MM.1S (cell line): ENCODE results near the gene CDKL4.

Experiments
- DNase-seq: peaks from one replicate; pipeline ENCODE4 v3.0.0-alpha.2; 2015
- H2AFZ ChIP-seq: fragments of 300-600 bp; sonication (generic); 2 replicates; pipeline ENCODE4 v1.6.0; 2016; ENCODE audit warnings: antibody characterized with exemption, low read length
- H3F3A ChIP-seq: fragments of 300-600 bp; sonication (generic); 2 replicates; pipeline ENCODE4 v1.6.1; 2016; ENCODE audit warnings: mild to moderate bottlenecking, antibody characterized with exemption, low read length, moderate library complexity, mixed read lengths; ENCODE audit not compliant: insufficient read depth
- H3K27ac ChIP-seq: fragments of 300-600 bp; sonication (generic); 2 replicates; pipeline ENCODE4 v1.5.1; 2016; ENCODE audit warnings: mild to moderate bottlenecking, low read length
- H3K27me3 ChIP-seq: fragments of 300-600 bp; sonication (generic); replicated peaks from 2 replicates; pipeline ENCODE4 v1.6.0; 2016; ENCODE audit warnings: low read length; ENCODE audit not compliant: insufficient read depth
- H3K36me3 ChIP-seq: fragments of 300-600 bp; sonication (generic); replicated peaks from 2 replicates; pipeline ENCODE4 v1.6.1; 2016; ENCODE audit warnings: mild to moderate bottlenecking, low read length, mixed read lengths; ENCODE audit not compliant: insufficient read depth
- H3K4me1 ChIP-seq: fragments of 300-600 bp; sonication (generic); 2 replicates; pipeline ENCODE4 v1.6.1; 2016; ENCODE audit warnings: low read length, mixed read lengths
- H3K4me2 ChIP-seq: fragments of 300-600 bp; sonication (generic); 2 replicates; pipeline ENCODE4 v1.6.0; 2016; ENCODE audit warnings: low read depth, low read length
- H3K4me3 ChIP-seq: fragments of 300-600 bp; sonication (generic); 2 replicates; pipeline ENCODE4 v1.5.1; 2016; ENCODE audit warnings: low read length, mixed read lengths
- H3K79me2 ChIP-seq: fragments of 300-600 bp; sonication (generic); 2 replicates; pipeline ENCODE4 v1.6.1; 2016; ENCODE audit warnings: mixed run types, low read length, mixed read lengths
- H3K9ac ChIP-seq: fragments of 300-600 bp; sonication (generic); 2 replicates; pipeline ENCODE4 v1.6.1; 2016; ENCODE audit warnings: low read length, mixed read lengths
- H3K9me2 ChIP-seq: fragments of 300-600 bp; sonication (generic); replicated peaks from 2 replicates; pipeline ENCODE4 v1.6.1; 2016; ENCODE audit warnings: mild to moderate bottlenecking, low read length, mixed read lengths; ENCODE audit not compliant: insufficient read depth
- H3K9me3 ChIP-seq: fragments of 300-600 bp; sonication (generic); replicated peaks from 2 replicates; pipeline ENCODE4 v1.6.1; 2016; ENCODE audit warnings: mild to moderate bottlenecking, low read length, mixed read lengths; ENCODE audit not compliant: insufficient read depth
- H4K20me1 ChIP-seq: fragments of 300-600 bp; sonication (generic); 2 replicates; pipeline ENCODE4 v1.6.1; 2016; ENCODE audit warnings: mild to moderate bottlenecking, low read length, moderate library complexity, mixed read lengths; ENCODE audit not compliant: insufficient read depth
- EZH2 ChIP-seq: fragments of 300-600 bp; sonication (generic); optimal IDR thresholded peaks from 2 replicates; pipeline ENCODE3; 2017; ENCODE audit warnings: low read depth, mild to moderate bottlenecking, antibody characterized with exemption, low read length, mixed read lengths
- EZH2phosphoT487 ChIP-seq: fragments of 300-600 bp; sonication (generic); IDR thresholded peaks from 2 replicates; pipeline ENCODE4 v1.6.1; 2018; ENCODE audit warnings: antibody characterized with exemption, low read length
- TF ChIP-seq, protein P1 (sequence below): fragments of 300-600 bp; sonication (generic); IDR thresholded peaks from 2 replicates; pipeline ENCODE4 v1.5.1; 2016; ENCODE audit warnings: antibody characterized with exemption, low read length, mixed read lengths

Gene CDKL4

DNA sequence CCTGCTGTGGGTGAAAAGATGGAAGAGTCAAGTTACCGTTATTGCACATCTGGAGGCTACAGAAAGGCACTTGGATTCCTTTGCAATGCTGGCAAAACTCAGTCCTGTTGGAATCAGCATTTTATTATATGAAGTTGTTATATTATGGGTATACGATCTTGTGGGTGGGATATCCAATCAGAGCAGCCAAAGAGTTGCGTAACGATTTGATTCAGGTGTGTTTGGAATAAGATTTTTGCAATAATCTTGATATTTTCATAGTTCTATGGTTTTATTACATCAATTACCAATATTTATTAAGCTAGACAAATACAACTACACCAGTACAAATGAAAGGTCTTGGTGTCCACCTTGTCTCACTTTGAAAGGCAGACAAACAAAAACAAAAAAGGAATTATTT is 65.0 kb downstream of the CDKL4 start:
- no peak overlapping the region for H3K4me2 ChIP-seq
- H2AFZ ChIP-seq: no peak overlapping the region
- H3K9me2 ChIP-seq: no peaks in the 10 kb centered on the region
- no peaks in the 10 kb centered on the region for H4K20me1 ChIP-seq
- no peaks in the 10 kb centered on the region for H3K9me3 ChIP-seq
- H3K36me3 ChIP-seq: no peaks in the 10 kb centered on the region
- H3K79me2 ChIP-seq: no peaks in the 10 kb centered on the region
- TF ChIP-seq EZH2 (no peak), EZH2phosphoT487 (no peak)
- TF ChIP-seq, protein P1, sequence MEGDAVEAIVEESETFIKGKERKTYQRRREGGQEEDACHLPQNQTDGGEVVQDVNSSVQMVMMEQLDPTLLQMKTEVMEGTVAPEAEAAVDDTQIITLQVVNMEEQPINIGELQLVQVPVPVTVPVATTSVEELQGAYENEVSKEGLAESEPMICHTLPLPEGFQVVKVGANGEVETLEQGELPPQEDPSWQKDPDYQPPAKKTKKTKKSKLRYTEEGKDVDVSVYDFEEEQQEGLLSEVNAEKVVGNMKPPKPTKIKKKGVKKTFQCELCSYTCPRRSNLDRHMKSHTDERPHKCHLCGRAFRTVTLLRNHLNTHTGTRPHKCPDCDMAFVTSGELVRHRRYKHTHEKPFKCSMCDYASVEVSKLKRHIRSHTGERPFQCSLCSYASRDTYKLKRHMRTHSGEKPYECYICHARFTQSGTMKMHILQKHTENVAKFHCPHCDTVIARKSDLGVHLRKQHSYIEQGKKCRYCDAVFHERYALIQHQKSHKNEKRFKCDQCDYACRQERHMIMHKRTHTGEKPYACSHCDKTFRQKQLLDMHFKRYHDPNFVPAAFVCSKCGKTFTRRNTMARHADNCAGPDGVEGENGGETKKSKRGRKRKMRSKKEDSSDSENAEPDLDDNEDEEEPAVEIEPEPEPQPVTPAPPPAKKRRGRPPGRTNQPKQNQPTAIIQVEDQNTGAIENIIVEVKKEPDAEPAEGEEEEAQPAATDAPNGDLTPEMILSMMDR: no peak
- no peak for DNase-seq
- H3K4me3 ChIP-seq: no peak overlapping the region
- H3F3A ChIP-seq: no peaks in the 10 kb centered on the region
- H3K27ac ChIP-seq: no peak overlapping the region
- H3K27me3 ChIP-seq: no peaks in the 10 kb centered on the region
- no peaks in the 10 kb centered on the region for H3K4me1 ChIP-seq
- H3K9ac ChIP-seq: no peak overlapping the region

DNA sequence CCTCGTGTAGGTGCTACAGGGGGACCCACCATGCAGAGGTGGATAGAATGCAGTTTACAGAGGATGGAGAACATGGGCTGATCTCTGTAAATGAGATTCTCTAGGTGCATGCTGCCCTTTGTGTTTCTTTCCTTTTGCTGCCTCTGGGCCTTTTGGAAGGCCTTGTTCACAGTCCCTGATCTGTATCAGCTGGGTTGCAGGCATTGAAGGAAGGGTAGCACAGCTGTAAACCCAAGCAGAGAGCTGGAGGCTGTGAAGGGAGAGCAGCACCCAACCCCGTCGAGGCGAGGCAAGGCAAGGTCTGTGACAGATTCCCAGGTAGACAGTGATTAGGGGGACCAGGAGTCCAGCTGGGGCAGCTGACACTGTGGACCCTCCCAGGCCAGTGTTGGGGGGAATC is 66.8 kb downstream of the CDKL4 start:
- H3K79me2 ChIP-seq: no peaks in the 10 kb centered on the region
- no peaks in the 10 kb centered on the region for H3K36me3 ChIP-seq
- no peak for DNase-seq
- H3K9me2 ChIP-seq: no peaks in the 10 kb centered on the region
- no peak overlapping the region for H2AFZ ChIP-seq
- H3K27me3 ChIP-seq: no peaks in the 10 kb centered on the region
- H3K4me1 ChIP-seq: no peaks in the 10 kb centered on the region
- H3K4me3 ChIP-seq: no peak overlapping the region
- TF ChIP-seq EZH2: no peak
- TF ChIP-seq EZH2phosphoT487: no peak
- TF ChIP-seq, protein P1: no peak
- no peaks in the 10 kb centered on the region for H4K20me1 ChIP-seq
- H3K9ac ChIP-seq: no peak overlapping the region
- H3F3A ChIP-seq: no peaks in the 10 kb centered on the region
- no peaks in the 10 kb centered on the region for H3K9me3 ChIP-seq
- no peak overlapping the region for H3K27ac ChIP-seq
- no peak overlapping the region for H3K4me2 ChIP-seq

DNA sequence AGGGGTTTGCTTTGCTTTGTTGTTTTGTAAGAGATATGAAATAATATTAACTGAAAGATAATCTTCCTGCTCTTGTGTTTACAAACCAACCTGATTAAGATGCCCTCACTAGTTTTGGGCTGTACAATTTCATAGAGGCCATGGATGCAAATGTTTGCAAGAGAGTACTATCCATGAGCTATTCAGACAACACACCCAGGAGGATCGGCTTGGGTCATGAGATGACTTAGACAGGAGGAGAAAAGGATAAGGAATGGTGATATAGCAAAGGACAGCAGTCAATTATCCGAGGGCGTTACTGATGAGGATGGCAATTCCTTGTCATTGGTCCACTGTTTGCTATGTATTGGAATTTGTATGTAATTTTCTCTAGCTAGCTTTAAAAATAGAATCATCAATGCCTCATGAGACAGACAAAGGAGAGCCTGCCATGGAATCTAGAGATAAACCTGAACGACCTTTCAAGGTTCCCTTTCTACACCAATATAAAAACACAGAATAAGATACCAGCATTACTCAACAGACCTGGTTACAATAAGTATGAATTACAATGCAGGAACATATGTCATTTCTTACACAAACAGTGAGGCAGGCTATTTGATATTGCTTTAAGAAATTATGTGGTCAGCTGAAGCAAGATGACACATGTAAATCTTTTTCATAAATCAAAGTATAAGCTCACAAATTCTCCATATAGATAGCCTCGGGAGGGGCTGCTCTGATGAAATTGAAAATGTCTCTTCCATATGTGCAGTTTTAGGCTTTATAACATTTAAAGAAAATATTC is 68.6 kb downstream of the CDKL4 start:
- Histone ChIP-seq H3K9ac (no peak overlapping the region), H3K27ac (no peak overlapping the region), H3K9me3 (no peaks in the 10 kb centered on the region), H3K4me2 (no peak overlapping the region), H3F3A (no peaks in the 10 kb centered on the region), H3K36me3 (no peaks in the 10 kb centered on the region), H3K4me3 (no peak overlapping the region), H4K20me1 (no peaks in the 10 kb centered on the region), H3K9me2 (no peaks in the 10 kb centered on the region), H3K79me2 (no peaks in the 10 kb centered on the region), H3K4me1 (no peaks in the 10 kb centered on the region), H3K27me3 (no peaks in the 10 kb centered on the region), H2AFZ (no peak overlapping the region)
- no peak for DNase-seq
- TF ChIP-seq EZH2: no peak
- TF ChIP-seq EZH2phosphoT487: no peak
- TF ChIP-seq, protein P1: no peak
